Left hindlimb (tissue), 1 donor: ENCODE results near the gene PDLIM3.
A peak's percentile ranks its signal among the peaks of the same experiment; 100 is the strongest.
"Not testable (repeated sequence)": the region's sequence is repeated elsewhere in the genome, so short reads cannot be mapped to it uniquely, and the experiment has no call there.

ENCODE experiments used
- DNase-seq: peaks from one replicate; pipeline ENCODE4 v3.0.0-alpha.2; 2018

PDLIM3 gene

GRCh38 chr4:185515248-185515647 lies 20.1 kb downstream of the PDLIM3 start:
- DNase-seq: no peak

GRCh38 chr4:185514182-185514697 lies 21.1 kb downstream of the PDLIM3 start:
- no peak for DNase-seq

GRCh38 chr4:185513489-185514181 lies 21.7 kb downstream of the PDLIM3 start:
- DNase-seq: no peak

- DNase-seq: no peak
Observed at GRCh38 chr4:185512516-185512915, 22.8 kb downstream of the PDLIM3 start.

- not testable (repeated sequence) for DNase-seq
Observed at GRCh38 chr4:185511243-185511642, 24.1 kb downstream of the PDLIM3 start.

GRCh38 chr4:185510806-185511205 lies 24.5 kb downstream of the PDLIM3 start:
- no peak for DNase-seq

GRCh38 chr4:185508181-185508580 lies 27.1 kb downstream of the PDLIM3 start:
- no peak for DNase-seq

- no peak for DNase-seq
Observed at GRCh38 chr4:185506422-185506821, 28.9 kb downstream of the PDLIM3 start.

GRCh38 chr4:185504098-185505047 lies 30.9 kb downstream of the PDLIM3 start:
- peak; percentile 57 for DNase-seq

- no peak for DNase-seq
Observed at GRCh38 chr4:185502386-185502785, 32.9 kb downstream of the PDLIM3 start.

GRCh38 chr4:185500576-185500975 lies 34.7 kb downstream of the PDLIM3 start:
- DNase-seq: no peak

GRCh38 chr4:185500035-185500434 lies 35.3 kb downstream of the PDLIM3 start:
- no peak for DNase-seq

- DNase-seq: no peak
Observed at GRCh38 chr4:185488650-185489049, 46.7 kb downstream of the PDLIM3 start.

- no peak for DNase-seq
Observed at GRCh38 chr4:185481401-185481800, 53.9 kb downstream of the PDLIM3 start.

GRCh38 chr4:185480016-185480732 lies 55.1 kb downstream of the PDLIM3 start:
- no peak for DNase-seq

- no peak for DNase-seq
Observed at GRCh38 chr4:185479507-185479971, 55.8 kb downstream of the PDLIM3 start.

GRCh38 chr4:185473247-185473646 lies 62.1 kb downstream of the PDLIM3 start:
- no peak for DNase-seq

- DNase-seq: no peak
Observed at GRCh38 chr4:185472103-185472542, 63.2 kb downstream of the PDLIM3 start.

- peak; percentile 96 for DNase-seq
Observed at GRCh38 chr4:185471235-185472102, 63.8 kb downstream of the PDLIM3 start, which contains the start of gene CCDC110. Gene CCDC110 (minus strand): TSS chr4:185471733. CDS start chr4:185471683, 50 bp downstream.

- DNase-seq: peak; percentile 66
Observed at GRCh38 chr4:185470501-185471195, 64.7 kb downstream of the PDLIM3 start.

- peak; percentile 40 for DNase-seq
Observed at GRCh38 chr4:185469580-185470154, 65.6 kb downstream of the PDLIM3 start.
